HUDEP-2 (cell line): ENCODE results near the gene MYL12A.
"Not testable (repeated sequence)": the region's sequence is repeated elsewhere in the genome, so short reads cannot be mapped to it uniquely, and the experiment has no call there.

ENCODE experiments used
- DNase-seq, 76 experiments: peaks; one replicate each; lab custom pipeline; 2025; ENCODE audit not compliant: unreplicated experiment in 76 of 76; lab: John Stamatoyannopoulos, UW

The MYL12A gene

GRCh38 chr18:3247240-3248061 is at the start of gene MYL12A:
MYL12A (plus strand) TSS chr18:3247801; CDS start chr18:3253248, 5,447 bp downstream.
- peak; percentile 19 to 98 (median 84) for DNase-seq

GRCh38 chr18:3198260-3198860 is 49.2 kb upstream of the MYL12A start:
- DNase-seq, result not testable (repeated sequence)

- no peak for DNase-seq
Measured at GRCh38 chr18:3199942-3200645, 47.5 kb upstream of the MYL12A start.

GRCh38 chr18:3205239-3205638 is 42.4 kb upstream of the MYL12A start:
- DNase-seq, result no peak

GRCh38 chr18:3207565-3207964 is 40.0 kb upstream of the MYL12A start:
- DNase-seq, result no peak

- no peak for DNase-seq
Measured at GRCh38 chr18:3209859-3210569, 37.6 kb upstream of the MYL12A start.

GRCh38 chr18:3211236-3211992 is 36.2 kb upstream of the MYL12A start:
- DNase-seq, result no peak

- no peak for DNase-seq
Measured at GRCh38 chr18:3212657-3213056, 34.9 kb upstream of the MYL12A start.

- DNase-seq, result peak in 1 of 76 experiments; percentile 22
Measured at GRCh38 chr18:3213300-3214059, 34.1 kb upstream of the MYL12A start.

- no peak for DNase-seq
Measured at GRCh38 chr18:3214855-3215637, 32.6 kb upstream of the MYL12A start.

GRCh38 chr18:3216987-3217386 is 30.6 kb upstream of the MYL12A start:
- DNase-seq, result no peak

GRCh38 chr18:3217948-3218647 is 29.5 kb upstream of the MYL12A start:
- DNase-seq, result no peak

GRCh38 chr18:3218819-3219218 is 28.8 kb upstream of the MYL12A start:
- DNase-seq, result no peak

- DNase-seq, result no peak
Measured at GRCh38 chr18:3219241-3219630, 28.4 kb upstream of the MYL12A start.

GRCh38 chr18:3219631-3220335 is 27.8 kb upstream of the MYL12A start, which contains the start of gene MYOM1:
MYOM1 (minus strand) TSS chr18:3219968; CDS start chr18:3215223, 4,745 bp downstream.
- DNase-seq, result no peak

- not testable (repeated sequence) for DNase-seq
Measured at GRCh38 chr18:3220868-3221267, 26.7 kb upstream of the MYL12A start.

- DNase-seq, result no peak
Measured at GRCh38 chr18:3221496-3221895, 26.1 kb upstream of the MYL12A start.
